Occipital lobe (tissue), 2 donors: ENCODE results near the gene FBXW8. TPM values are rescaled to one million over a fixed set of nuclear protein-coding genes. Genes with fewer than 3 reads are reported as not detected.

Experiments used
- DNase-seq: peaks from one replicate; lab custom pipeline; 2025; lab: John Stamatoyannopoulos, UW
- total RNA-seq: library from RNA; depleted of rRNA; stranded (reverse); fragments of >200 nt; gene quantifications from one replicate; pipeline ENCODE4 v1.2.3, GENCODE V29; 2014

Gene FBXW8
- total RNA-seq, 1 donor from 2014 or later: 11.9 TPM

- DNase-seq: no peak
Measured at GRCh38 chr12:117073611-117074010, 162.9 kb downstream of the FBXW8 start.

DNA sequence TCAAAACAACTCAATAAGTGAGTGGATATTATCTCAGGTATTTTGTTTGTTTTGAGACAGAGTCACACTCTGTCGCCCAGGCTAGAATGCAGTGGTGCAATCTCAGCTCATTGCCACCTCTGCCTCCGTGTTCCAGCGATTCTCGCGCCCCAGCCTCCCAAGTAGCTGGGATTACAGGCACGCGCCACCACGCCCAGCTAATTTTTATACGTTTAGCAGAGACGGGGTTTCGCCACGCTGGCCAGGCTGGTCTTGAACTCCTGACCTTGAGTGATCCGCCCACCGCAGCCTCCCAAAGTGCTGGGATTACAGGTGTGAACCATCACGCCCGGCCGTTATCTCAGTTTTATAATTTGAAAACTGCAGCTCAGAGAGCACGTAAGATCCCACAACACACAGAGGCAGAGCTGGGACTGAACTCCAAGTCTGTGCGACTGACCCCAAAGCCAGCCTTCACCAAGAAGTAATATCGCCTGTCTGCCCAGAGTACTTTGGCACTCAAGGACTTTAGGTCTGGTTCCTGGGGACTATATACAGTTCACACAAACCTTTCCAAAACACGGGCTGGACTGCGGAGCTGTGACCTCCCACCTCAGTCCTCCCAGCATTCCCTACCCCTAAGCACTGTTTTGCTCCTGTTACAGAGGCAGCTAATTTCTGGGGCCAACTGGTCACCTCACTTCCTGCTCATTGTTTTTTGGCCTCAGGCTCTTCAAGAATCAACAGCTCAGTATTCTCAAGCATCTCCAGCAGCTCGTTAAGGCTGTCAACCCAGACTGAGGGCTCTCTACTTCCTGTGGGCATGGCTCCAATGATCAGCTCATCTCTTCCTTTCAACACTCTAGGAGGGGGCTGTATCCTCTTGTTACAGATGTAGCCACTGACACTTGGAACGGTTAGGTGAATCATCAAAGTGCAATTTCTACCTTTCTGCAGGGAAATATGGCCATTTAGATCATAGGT, 165.9 kb downstream of the FBXW8 start:
- no peak for DNase-seq

DNA sequence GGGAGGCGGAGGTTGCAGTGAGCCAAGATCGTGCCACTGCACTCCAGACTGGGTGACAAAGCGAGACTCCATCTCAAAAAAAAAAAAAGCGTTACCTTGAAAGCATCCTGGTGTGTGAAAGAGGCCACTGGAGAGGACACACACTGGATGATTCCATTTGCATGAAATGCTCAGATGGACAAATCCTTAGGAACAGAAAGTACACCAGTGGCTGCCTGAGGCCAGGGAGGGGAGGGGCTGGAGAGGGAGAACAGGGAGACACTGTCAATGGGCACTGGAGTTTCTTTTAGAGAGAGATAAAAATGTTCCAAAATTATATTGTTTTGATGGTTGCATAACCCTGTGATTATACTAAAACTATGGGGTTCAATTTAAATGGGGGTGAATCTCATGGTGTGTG, 168.7 kb downstream of the FBXW8 start:
- no peak for DNase-seq

DNA sequence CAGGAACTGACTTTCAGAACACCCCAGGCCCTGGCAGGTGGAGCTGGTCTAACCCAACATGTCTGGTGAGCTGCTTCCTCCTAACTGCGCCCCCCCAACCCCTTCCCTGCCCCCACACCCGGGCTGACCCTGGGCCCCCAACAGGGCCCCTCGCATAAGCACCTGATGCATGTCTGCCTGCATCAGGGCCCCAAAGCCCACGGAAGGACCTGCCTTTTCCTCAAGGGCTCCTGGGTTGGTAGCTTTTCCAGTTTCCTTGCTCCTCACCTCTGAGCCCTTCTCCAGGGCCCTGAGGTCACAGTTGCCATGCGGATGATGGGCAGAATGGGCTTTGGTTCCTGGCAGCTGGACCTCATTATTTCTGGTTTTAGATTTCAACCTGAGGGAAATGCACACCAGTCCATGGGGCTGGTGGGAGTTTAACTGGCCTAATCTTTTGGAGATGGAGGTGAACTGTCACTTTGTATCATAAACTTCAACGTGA, 170.0 kb downstream of the FBXW8 start:
- no peak for DNase-seq

Other genes with a start within 250 kb of the FBXW8 start
- 27.6 TPM for gene SPRING1, start 172.9 kb upstream of the FBXW8 start, total RNA-seq
- gene RNFT2, start 172.6 kb upstream of the FBXW8 start, total RNA-seq: 36.0 TPM
- 0.47 TPM for gene HRK, start 29.5 kb upstream of the FBXW8 start, total RNA-seq
- 4.1 TPM for gene TESC, start 188.5 kb downstream of the FBXW8 start, total RNA-seq